NCI-H526 treated with DMSO at 0.1 percent for 48 hours (cell line): ENCODE results near the gene TRAF4.

Source experiments
- DNase-seq: peaks from one replicate; lab custom pipeline; 2025; lab: John Stamatoyannopoulos, UW

TRAF4 gene

GRCh38 chr17:28743243-28744103 lies at the start of gene TRAF4:
TRAF4 (plus strand) TSS chr17:28744011; CDS start chr17:28744113, 102 bp downstream.
- peak; percentile 90 for DNase-seq

DNA sequence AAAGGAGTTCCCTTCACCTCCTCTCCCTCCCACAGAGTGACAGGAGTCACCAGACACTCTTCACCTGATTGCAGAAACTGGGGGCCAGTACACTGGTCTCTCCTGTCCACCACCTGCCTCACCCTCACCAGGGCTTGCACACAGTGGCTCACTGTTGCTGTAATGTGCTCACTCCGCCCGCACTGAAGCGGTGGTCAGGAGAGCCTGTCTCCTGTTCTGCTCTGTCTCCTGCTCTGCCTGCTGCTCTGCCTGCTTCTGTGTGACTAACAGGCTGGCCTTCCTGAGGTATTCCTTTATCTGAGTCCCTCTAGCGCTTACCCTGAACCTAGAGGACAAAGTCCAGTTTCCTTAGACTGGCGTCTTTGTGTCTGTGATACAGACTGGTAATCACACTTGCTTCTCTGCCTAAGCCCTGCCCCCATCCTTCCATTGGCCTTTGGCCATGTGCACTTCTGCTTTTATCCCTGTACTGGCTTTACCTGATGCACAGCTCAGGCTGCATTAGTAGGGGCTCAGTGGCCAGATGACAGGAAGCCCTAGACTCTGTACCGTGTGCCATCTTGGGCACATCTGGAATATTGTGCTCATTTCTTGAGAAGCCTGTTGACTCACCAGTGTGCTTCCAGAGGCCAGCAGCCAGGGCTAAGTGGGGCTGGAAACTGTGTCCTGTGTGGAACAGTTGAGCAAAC lies 45.4 kb upstream of the TRAF4 start:
- peak; percentile 96 for DNase-seq

- DNase-seq: no peak
These were observed 43.5 kb upstream of the TRAF4 start for GRCh38 chr17:28700278-28700677.

DNA sequence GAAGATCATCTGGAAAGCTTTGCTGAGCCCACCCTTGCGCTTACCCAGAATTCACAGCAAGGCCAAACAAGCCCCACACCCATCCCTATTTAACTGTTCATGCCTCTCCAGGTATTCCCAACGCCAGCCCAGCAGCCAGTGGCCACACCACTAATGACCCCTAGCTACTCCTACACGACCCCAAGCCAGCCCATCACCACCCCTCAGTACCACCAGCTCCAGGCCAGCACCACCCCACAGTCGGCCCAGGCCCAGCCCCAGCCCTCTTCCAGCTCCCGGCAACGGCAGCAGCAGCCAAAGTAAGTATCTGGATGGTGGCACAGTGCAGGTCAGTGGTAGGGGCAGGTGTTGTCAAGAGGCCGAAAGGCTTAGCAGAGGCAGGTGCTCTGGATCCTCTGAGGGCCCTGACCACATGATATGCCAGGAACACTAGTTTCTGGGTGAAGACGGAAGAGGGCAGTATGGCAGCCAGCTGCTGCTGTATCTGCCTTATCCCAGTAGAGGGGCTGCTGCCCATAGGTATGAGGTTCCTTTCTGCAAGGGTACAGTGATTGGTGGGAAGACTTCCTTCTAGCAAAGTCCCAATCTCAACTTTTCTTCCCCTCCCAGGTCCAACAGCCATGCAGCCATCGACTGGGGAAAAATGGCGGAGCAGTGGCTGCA lies 42.9 kb upstream of the TRAF4 start:
- DNase-seq: no peak

DNA sequence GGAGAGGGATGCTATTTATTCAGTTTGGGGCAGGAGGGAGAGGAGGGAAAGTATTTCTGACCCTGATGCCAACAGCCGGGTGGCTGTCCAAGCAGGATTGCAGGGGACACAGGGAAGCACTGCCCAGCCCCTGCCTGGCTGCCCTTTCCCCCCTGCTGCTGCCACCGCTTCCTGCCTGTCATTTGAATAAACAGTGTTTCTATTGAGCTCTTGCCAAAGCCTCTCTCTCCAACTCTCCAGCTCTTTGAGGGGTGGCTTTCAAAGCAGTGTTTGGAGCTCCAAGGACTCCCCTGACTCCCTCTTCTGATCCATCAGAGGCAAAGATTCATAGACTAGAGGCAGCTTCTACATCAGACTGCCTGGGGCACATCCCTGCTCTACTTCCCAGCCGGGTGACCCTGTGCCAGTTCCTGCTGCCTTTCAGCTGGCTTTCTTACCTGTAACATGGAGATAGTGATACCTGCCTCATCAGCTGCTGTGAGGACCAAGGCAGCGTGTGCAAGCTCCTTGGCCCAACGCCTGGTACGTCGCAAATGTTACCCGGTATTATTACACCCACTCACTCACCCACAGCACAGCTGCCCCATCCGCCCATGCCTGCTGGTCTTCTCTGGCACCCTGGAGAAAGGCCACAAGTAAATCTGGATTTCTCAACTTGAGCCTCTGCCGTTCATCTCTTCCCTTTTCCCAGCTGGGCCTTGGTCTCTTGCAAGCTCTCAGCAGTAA lies 41.6 kb upstream of the TRAF4 start:
- DNase-seq: no peak

- no peak for DNase-seq
These were observed 41.1 kb upstream of the TRAF4 start for GRCh38 chr17:28702752-28703150.

- DNase-seq: no peak
These were observed 40.1 kb upstream of the TRAF4 start for GRCh38 chr17:28703552-28704218.

DNA sequence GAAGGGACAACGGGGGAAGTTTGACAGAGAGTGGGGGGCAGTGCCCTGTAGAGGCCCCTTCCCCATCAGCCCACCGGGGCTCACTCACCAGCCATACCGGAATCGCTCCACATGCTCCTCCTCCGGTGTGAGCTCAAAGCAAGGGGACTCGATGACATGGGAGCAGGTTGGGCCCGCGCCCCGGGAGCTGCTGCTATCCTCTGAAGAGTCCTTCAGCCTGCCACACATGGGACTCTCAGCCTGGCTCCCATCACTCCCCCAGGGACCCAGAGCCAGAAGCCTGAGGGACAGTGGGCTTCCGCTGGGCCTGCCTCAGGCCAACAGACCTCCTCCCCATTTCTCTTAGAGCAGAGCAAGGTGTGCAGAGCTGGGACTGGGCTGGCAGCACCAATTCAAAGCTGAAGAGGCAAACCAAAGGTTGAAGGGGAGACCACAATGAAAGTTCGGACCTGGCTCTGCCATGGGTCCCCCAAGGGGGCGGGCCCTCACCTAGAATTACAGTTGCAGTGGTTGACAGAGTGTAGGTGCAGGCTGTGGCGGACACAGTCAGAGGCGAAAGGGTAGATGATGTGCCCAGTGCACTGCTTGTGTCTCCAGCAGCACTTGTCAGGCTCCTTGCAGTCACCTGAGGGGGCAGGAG lies 39.5 kb upstream of the TRAF4 start:
- no peak for DNase-seq

DNA sequence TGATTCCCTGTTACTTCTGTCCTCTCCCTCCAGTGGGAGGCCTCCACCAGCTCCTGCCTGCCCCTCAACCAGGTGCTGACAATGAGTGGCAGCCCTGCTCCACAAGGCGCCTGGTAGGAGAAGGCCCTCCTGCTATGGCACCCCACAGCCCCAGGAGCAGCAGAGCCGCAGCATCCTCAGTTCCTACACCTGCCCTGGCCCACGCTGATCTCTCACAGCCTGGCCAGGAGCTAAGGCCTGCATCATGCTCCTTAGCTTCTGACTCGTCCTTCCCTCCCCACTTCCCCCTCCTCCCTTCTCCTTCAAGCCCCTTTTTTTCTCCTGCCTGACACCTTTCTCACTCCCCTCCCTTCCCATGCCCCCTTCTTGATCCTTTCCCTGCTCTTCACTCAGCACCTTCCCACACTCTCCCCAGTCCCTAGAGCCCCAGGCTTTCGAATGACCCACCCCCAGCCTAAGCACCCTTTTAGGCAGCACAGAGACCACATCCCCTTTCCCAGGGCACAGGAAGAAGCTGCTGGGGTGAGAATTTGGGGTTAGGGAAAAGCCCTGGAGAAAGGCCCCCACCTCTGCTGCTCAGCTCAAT lies 38.6 kb upstream of the TRAF4 start:
- DNase-seq: no peak

- no peak for DNase-seq
These were observed 38.0 kb upstream of the TRAF4 start for GRCh38 chr17:28705728-28706334.

GRCh38 chr17:28706471-28707338 lies 37.1 kb upstream of the TRAF4 start:
- no peak for DNase-seq

DNA sequence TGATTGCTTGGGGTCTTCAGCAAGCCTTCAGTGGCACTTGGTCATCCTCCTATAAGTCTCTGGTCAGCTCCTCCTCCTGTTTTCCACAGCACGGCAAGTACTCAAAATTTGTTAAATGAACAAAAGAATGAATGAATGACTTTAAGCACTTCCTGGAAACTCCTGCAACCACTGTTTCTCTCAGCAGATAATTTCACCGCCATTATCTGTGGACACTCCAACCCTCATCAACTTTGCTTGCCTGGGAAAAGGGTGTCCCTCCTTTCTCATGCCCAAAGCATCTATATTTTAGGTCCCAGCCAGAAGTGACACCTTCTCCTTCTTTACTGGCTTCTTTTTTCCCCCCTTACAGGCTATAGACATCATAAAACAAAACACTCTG lies 36.5 kb upstream of the TRAF4 start:
- no peak for DNase-seq

DNA sequence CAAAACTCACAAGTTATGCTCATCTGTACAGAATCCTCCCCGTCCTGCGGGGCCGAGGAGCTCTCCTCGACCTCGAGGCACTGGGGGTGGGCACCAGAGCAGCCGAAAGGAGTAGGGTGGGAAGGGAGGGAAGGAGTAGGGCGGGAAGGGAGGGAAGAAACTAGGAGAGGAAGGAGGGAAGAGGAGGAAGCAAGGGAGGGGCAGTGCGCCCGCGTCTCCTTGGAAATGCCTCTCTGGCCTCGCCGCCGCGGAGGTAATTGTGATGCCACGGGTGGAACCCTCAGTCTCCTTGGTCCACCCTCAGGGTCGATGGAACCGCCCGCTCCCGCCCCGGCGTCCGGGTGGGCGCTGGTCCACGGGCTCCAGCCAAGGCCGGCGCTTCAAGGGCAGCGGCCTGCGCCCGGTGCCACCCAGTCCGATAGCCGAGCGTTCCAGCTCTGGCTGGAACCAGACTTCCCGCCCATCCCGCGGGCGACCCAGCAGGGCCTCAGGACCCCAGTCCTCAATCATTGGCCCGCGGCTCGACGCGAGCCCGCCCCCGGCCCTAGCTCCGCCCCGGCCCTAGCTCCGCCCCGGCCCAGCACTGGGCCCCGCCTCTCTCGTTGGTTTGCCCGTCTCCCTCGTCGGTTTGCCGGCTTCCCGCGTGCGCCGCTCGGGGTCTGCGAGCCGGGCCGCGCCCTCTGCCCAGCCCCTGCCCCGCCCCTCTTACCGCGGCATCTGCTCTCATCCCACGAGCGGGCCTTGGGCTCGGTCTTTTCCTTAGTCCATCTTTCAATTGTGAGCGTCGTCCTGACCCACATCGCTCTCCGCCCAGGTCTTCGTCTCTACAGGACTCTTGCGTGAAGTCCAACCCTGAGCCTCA lies 32.7 kb upstream of the TRAF4 start:
- peak; percentile 96 for DNase-seq

- no peak for DNase-seq
These were observed 32.1 kb upstream of the TRAF4 start, which contains the start of gene PROCA1 for GRCh38 chr17:28711723-28712031. PROCA1 (minus strand) TSS chr17:28711888; CDS start chr17:28711660, 228 bp downstream.

GRCh38 chr17:28712032-28712704 lies 31.6 kb upstream of the TRAF4 start:
- no peak for DNase-seq

GRCh38 chr17:28712705-28713415 lies 31.0 kb upstream of the TRAF4 start:
- no peak for DNase-seq

- no peak for DNase-seq
These were observed 29.5 kb upstream of the TRAF4 start for GRCh38 chr17:28714281-28714680.
